Testis (tissue), 2 donors: ENCODE measurements around the gene SSBP2.

Experiments
- POLR2A ChIP-seq: fragments of 450-650 bp; IDR thresholded peaks from one replicate; pipeline ENCODE4 v1.6.1; 2017; ENCODE audit warnings: antibody characterized with exemption, mild to moderate bottlenecking, moderate library complexity
- TF ChIP-seq, protein P1 (sequence below), 3 experiments: fragments of 450-650 bp in 2 of 3; fragments of 200-600 bp in 1 of 3; sonication (generic) in 1 of 3; IDR thresholded peaks; one replicate each; pipeline ENCODE4 v1.5.1; 2016 to 2019; ENCODE audit warnings: antibody characterized with exemption in 3 of 3, mild to moderate bottlenecking in 2 of 3, moderate library complexity in 1 of 3

DNA sequence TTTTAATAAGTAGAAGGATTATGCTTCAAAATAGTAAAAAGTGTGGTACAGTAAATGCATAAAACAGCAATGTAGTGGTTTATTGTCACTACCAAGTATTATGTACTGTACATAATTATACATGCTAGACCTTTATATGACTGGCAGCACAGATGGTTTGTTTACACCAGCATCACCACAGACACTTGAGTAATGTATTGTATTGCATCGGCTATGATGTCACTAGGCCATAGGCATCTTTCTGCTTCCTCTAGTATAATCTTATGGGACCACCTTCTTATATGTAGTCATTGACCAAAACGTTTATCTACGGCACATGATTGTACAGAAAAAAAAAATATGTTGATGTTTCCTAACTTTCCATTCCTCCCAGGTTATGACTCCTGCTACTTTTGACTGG is 31.9 kb upstream of the SSBP2 start:
- TF ChIP-seq, protein P1, sequence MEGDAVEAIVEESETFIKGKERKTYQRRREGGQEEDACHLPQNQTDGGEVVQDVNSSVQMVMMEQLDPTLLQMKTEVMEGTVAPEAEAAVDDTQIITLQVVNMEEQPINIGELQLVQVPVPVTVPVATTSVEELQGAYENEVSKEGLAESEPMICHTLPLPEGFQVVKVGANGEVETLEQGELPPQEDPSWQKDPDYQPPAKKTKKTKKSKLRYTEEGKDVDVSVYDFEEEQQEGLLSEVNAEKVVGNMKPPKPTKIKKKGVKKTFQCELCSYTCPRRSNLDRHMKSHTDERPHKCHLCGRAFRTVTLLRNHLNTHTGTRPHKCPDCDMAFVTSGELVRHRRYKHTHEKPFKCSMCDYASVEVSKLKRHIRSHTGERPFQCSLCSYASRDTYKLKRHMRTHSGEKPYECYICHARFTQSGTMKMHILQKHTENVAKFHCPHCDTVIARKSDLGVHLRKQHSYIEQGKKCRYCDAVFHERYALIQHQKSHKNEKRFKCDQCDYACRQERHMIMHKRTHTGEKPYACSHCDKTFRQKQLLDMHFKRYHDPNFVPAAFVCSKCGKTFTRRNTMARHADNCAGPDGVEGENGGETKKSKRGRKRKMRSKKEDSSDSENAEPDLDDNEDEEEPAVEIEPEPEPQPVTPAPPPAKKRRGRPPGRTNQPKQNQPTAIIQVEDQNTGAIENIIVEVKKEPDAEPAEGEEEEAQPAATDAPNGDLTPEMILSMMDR (IDR thresholded peaks at IDR 0.05), result no peak
- no peak for TF ChIP-seq POLR2A
